Midbrain (tissue), 1 donor: Measurements from ENCODE around the gene IKBKG.
"Not testable (repeated sequence)": the region's sequence is repeated elsewhere in the genome, so short reads cannot be mapped to it uniquely, and the experiment has no call there.

Experiments
- DNase-seq: peaks from one replicate; lab custom pipeline; 2025; lab: John Stamatoyannopoulos, UW

IKBKG gene

GRCh38 chrX:154605566-154605965, 58.1 kb downstream of the IKBKG start:
- DNase-seq = no peak

- no peak for DNase-seq
These were observed 60.0 kb downstream of the IKBKG start for GRCh38 chrX:154607370-154607769.

DNA sequence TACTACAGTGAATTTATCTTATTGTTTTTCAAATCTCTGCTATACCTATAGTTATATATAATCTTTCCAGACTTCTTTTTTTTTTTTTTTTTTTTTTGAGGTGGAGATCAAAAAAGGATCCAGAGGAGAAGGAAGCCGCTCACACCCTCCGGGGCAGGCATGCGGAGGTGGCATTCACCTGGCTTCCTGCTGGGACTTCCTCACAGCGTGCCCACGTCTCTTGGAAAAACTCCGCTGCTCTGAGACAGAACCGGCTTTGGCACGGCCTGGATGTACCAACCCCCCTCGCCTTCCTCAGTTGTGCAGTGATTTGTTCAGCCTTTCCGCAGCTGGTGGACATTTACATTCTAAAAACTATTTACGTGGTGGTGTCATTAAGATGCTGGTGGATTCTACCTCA, 60.6 kb downstream of the IKBKG start:
- DNase-seq = not testable (repeated sequence)

DNA sequence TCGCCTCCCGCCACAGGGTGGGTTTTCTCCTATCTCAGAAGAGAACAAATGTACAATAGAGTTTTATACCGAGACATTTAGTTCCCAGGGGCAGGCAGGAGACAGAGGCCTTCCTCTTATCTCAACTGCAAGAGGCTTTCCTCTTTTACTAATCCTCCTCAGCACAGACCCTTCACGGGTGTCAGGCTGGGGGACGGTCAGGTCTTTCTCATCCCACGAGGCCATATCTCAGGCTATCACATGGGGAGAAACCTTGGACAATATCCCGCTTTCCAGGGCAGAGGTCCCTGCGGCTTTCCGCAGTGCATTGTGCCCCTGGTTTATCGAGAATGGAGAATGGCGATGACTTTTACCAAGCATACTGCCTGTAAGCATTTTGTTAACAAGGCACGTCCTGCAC, 61.4 kb downstream of the IKBKG start:
- not testable (repeated sequence) for DNase-seq

DNA sequence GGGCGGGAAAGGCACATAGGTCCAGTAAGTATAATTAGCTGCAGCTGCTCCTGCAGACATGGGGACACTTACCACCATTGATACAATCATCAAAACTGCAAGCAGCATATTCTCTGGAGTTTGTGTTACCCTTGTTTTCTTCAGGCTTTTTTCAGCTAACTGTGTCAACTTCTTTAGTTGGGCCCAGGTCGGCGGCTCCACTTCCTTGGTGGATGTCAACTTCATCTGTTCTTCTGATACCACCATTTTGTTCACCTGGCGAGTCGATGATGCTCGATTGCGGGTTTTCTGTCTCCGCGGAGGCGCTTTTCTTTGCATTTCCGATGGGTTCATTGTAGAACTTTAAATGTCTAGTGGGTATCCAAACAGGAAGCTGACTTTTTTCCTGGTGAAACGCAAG, 63.7 kb downstream of the IKBKG start:
- not testable (repeated sequence) for DNase-seq

DNA sequence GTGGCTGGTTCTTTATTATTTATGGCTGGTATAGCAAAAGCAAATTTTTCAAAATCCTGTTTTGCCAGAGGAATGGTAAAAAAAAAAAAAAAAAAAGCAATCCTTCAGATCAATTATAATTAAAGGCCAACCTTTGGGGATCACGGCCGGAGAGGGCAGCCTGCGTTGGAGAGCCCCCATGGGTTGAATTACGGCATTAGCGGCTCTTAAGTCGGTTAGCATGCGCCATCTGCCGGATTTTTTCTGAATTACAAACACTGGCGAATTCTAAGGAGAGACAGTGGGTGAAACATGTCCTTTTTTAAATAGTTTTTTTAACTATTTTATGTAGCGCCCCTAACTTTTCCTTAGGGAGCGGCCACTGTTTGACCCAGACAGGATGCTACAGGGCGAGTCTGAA, 66.2 kb downstream of the IKBKG start:
- not testable (repeated sequence) for DNase-seq
